IPS DF 19.7 (cell line): ENCODE results near the gene SPOCK3.
"Not testable (repeated sequence)": the region's sequence is repeated elsewhere in the genome, so short reads cannot be mapped to it uniquely, and the experiment has no call there.

Experiments used
- DNase-seq: peaks from one replicate; pipeline ENCODE4 v3.0.0-alpha.2; 2013; ENCODE audit warnings: low read depth, low spot score

Gene SPOCK3

DNA sequence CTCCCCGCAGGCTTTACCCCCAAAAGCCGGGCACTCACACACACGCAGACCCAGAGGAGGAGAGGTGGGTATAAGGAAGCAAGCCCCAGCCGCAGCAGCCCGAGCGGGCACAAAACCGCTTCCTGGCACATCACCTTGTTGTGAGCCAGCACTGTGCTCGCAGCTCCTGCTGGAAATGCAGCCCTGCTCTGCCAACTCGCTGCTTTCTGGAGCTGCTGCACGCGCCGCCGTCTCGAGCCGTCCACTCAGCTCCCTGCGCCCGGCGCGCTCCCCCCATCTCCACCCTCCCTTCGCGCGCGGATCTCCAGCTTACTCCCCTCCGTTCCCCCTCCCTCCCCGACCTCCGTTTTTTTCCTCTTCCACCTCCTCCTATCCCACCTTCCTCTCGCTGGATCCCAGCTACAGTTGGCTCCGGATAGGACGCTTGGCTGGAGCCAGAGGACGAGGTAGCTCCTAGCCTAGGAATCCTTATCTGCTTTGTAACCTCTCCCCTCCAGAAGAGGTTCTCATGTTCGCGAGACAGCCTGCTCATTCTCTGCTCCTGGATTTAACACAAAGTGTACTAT, at the start of gene SPOCK3:
Gene SPOCK3, minus strand, starts transcription at position 179 of the 566 bp plus-strand sequence.
- DNase-seq, result peak; percentile 28

DNA sequence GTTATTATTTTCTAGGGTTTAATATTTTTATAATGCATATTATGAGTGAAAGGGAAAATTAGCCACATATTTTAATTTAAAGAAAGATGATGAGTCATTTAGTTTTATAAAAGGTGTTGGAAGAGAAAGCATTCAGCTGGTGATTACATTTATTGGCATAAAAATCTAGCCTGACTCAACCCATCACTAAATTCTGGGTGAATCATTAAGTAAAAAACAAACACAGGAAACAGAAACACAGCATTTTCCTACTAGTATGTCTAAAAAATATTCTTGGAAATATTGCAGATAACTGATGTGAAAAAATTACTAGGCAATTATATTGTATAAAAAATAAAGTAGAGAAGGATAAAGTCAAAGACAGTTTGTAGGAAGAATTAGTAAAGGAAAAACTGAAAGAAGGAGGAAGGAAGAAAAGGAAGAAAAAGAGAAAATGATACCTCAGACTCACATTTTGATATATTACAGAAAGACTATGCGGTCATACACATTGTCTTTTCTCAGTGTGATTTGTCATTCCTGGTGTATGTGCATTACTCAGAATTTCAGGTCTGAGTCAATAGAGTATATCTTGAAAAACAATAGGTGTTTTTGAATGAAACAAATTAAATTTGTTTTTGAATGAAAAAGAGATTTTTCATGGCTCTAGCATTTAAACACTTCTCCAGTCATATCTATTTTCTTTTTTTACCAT, 48.0 kb upstream of the SPOCK3 start:
- DNase-seq, result no peak

DNA sequence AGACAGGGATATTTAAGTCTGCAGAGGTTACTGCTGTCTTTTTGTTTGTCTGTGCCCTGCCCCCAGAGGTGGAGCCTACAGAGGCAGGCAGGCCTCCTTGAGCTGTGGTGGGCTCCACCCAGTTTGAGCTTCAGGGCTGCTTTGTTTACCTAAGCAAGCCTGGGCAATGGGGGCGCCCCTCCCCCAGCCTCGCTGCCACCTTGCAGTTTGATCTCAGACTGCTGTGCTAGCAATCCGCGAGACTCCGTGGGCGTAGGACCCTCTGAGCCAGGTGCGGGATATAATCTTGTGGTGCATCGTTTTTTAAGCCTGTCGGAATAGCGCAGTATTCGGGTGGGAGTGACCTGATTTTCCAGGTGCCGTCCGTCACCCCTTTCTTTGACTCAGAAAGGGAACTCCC, 47.3 kb upstream of the SPOCK3 start:
- not testable (repeated sequence) for DNase-seq

DNA sequence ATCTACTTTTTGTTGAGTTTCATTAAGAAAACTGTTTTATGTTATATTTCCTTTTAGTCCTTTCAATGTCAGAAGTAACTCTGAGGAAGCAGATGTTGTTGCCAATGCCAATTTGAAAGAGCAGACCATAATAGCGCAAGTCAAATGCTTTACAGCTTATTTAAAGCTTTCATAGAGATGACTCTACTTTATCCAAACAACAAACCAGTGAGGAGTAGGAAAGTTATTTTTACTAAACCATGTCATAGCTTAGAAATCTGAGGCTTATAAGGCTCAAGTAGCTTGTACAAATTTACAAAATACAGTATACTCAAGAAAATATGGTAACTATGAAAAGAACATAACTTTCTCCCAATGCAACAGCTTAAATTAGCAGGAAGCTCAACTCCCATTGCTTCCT, 40.1 kb upstream of the SPOCK3 start:
- DNase-seq, result no peak

GRCh38 chr4:167265231-167265630, 30.9 kb upstream of the SPOCK3 start:
- no peak for DNase-seq

DNA sequence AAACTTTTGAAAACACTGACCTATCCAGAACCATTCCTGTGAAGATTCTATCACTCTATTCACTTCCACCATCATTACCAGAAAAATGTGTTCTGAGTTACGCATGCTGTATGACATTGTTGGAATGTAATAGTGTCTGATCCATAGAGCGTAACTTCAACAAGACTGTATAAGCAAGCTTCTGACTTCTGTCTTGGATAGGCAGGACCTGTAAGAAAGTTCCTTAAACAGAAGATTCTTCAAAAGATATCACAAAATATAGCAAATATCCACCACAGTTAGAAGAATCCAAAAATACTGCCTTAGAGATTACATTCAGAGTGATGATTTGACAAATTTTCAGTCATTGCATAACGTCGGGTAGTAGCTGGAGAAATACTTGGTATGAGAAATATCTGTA, 14.0 kb upstream of the SPOCK3 start:
- no peak for DNase-seq

DNA sequence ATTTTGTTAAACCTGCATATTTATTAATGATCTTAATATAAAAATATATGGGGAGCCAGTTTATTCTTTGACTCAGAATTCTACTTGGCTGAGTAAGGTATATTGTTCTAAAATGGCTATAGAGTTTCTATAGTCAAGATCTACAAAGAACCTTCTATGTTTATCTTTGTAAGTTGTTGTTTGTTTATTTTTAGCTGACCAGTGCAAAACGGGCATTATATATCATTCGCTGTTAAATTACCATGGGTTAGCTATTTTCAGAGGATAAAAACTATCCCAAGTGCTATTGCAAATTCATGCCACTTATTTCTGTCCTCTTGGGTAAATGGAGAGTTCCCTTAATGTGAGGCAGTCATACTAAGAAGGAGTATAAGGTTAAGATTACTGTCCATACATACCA, 5.3 kb upstream of the SPOCK3 start:
- DNase-seq, result no peak

DNA sequence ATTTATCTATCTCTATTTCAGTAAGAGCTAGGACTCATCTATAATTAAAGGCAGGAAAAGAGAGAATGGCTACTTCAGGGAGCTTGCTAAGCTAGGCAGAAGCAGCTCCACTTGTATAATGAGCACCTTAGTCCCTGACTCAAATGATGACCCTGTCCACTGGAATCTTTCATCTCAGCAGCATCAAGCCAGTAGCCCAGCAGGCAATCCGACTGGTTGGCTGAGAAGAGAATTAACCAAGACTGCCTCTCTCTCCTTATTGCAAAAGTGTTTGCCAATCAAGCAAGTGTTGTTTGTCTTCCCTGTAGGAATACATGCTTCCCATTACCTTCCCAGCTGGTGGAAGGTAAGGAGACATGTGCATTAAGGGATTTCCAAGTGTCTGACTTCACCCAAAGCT, 3.9 kb upstream of the SPOCK3 start:
- DNase-seq, result no peak

- no peak for DNase-seq
Measured at GRCh38 chr4:167233685-167234315, 494 bp downstream of the SPOCK3 start.

DNA sequence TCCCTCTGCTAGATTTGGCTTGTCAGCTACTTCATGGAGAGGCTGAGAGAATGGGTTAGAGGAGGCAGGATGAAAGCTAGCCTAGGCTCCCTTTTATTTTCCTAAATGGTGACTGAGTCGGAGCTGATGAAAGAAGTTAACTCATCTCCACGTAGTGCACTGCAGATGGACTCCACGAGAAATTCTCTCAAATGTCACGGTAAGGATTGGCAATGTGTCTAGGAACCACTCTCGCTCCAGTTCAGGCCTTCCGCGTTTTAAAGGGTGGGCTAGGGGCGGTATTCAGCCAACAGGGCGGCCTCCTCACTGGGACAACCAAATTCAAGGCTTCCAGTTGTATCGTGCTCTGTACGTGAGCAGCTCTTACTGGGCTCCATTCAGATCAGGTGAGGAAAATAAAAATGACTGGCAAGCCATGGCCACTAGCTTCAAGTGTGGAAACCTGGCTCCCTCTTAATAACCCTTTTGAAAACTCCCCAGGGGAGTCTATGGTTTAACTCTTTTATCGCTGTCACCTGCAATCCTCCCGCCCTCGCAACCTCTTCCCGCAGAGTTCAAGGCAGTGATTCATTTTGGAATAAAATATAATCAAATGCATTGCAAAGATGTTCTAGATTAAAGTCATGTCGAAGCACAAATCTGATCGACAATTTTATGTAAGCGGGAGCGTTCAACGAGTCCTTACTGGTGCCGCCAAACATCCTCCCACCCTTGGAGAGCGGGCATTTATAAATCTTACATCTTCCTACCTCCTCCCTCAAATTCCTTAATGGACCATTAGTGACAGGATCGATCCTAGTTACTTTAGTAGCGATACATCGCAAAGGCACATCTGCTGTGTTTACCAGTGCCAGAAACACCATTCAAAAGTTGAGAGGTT, 1.2 kb downstream of the SPOCK3 start:
- no peak for DNase-seq

DNA sequence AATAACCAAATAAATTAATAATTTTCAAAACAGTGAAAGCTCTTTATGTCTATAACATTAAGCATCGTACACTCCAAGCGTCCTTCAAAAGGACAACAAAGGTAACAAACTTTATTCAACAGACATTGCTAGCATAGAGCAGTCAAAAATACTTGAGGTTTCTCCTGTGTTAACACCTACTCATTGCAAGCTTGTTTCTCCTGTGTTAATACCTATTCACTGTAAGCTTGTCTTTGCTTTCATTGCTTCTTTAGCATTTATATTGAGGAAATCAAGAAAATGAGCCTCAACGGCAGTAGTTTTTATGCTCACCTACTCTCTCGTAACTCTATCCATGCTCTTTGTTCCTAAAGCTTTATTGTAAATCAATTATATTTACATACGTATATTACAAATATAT, 3.5 kb downstream of the SPOCK3 start:
- no peak for DNase-seq

GRCh38 chr4:167222099-167222498, 12.2 kb downstream of the SPOCK3 start:
- DNase-seq, result no peak

GRCh38 chr4:167221084-167221483, 13.2 kb downstream of the SPOCK3 start:
- no peak for DNase-seq

DNA sequence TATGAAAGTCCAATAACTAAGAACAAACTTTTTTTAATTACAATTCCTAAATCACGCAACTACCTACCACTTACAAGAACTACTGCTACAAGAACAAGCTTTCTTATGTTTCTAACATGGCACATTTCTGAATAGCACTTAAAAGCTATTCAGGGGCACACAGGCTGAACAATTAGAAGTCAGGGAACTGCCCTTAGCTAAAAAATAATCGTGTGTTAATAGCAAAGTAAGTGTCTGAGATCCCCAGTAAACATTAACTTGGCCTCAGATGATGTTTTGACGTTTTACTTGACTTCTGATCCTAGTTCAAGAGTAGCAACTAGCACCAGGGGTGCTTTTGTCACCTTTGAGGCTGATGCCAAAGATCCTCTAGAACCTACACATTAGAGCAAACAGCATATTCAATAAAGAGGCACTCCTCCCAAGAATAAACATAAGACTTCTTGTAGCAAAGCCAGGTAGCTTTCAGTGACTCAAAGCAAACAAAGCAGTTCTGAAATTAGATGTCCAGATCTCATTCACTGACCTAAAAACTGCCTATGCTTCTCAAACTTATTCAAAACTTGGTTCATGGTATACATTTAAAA, 16.2 kb downstream of the SPOCK3 start:
- DNase-seq, result no peak

- DNase-seq, result no peak
Measured at GRCh38 chr4:167216783-167217182, 17.5 kb downstream of the SPOCK3 start.

- DNase-seq, result no peak
Measured at GRCh38 chr4:167210166-167210565, 24.1 kb downstream of the SPOCK3 start.

- DNase-seq, result no peak
Measured at GRCh38 chr4:167196344-167197012, 37.8 kb downstream of the SPOCK3 start.

GRCh38 chr4:167190379-167190778, 43.9 kb downstream of the SPOCK3 start:
- no peak for DNase-seq

DNA sequence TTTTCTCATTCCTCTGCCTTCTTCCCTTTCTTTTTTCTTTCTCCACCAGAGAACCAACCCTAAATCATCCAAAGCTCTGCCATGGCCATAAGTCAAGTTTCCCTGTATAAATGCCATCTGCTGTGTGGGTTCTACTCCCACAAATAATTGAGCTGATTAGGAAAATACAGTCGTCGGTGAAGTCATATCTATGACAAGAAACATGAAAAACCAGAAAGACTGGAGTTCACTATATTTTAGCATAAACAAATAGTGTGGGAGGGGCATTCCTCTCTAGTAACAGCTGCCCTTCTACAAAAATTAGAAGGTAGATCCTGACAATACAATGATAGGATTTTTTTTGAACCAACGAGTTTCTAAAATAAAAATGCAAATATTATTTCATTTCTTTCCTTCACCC, 48.8 kb downstream of the SPOCK3 start:
- DNase-seq, result no peak

GRCh38 chr4:167183036-167183435, 51.3 kb downstream of the SPOCK3 start:
- DNase-seq, result no peak

DNA sequence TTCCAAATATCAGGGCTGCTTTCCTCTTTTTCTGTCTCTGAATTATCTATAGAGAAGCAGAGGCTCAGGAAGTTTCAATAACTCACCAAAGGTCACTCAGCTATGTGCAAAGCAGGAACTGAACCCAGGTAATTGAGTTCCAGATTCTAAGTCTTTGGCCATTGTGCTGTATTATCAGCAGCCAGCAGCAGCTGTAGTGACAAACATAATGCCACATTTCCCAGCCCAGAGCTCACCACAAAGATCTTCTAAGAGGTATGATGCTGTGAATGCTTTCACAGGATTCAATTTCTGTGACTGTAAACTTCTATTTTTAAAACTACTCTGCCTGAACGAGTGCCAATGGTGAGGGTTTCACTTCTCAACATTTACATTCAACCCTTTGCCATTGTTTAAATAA, 56.4 kb downstream of the SPOCK3 start:
- DNase-seq, result no peak
